Hepatocyte (in vitro differentiated cells): Measurements from ENCODE around the gene HSPBAP1.

Experiments
- EZH2 ChIP-seq: fragments of 200-600 bp; sonication (generic); IDR thresholded peaks from 2 replicates; pipeline ENCODE4 v1.6.1; 2016; ENCODE audit warnings: antibody characterized with exemption, mild to moderate bottlenecking, borderline replicate concordance
- EZH2phosphoT487 ChIP-seq: fragments of 200-600 bp; sonication (generic); IDR thresholded peaks from one replicate; pipeline ENCODE4 v1.6.1; 2018; ENCODE audit warnings: antibody characterized with exemption, mild to moderate bottlenecking, low read depth, moderate library complexity; ENCODE audit not compliant: unreplicated experiment, severe bottlenecking
- TF ChIP-seq, protein P1 (sequence below): fragments of 200-600 bp; sonication (generic); IDR thresholded peaks from 2 replicates; pipeline ENCODE4 v1.5.1; 2016; ENCODE audit warnings: antibody characterized with exemption, mild to moderate bottlenecking; ENCODE audit not compliant: poor library complexity

- TF ChIP-seq, protein P1, sequence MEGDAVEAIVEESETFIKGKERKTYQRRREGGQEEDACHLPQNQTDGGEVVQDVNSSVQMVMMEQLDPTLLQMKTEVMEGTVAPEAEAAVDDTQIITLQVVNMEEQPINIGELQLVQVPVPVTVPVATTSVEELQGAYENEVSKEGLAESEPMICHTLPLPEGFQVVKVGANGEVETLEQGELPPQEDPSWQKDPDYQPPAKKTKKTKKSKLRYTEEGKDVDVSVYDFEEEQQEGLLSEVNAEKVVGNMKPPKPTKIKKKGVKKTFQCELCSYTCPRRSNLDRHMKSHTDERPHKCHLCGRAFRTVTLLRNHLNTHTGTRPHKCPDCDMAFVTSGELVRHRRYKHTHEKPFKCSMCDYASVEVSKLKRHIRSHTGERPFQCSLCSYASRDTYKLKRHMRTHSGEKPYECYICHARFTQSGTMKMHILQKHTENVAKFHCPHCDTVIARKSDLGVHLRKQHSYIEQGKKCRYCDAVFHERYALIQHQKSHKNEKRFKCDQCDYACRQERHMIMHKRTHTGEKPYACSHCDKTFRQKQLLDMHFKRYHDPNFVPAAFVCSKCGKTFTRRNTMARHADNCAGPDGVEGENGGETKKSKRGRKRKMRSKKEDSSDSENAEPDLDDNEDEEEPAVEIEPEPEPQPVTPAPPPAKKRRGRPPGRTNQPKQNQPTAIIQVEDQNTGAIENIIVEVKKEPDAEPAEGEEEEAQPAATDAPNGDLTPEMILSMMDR = no peak
- TF ChIP-seq EZH2phosphoT487 = no peak
- no peak for TF ChIP-seq EZH2
Observed at GRCh38 chr3:122695927-122696561, 97.6 kb downstream of the HSPBAP1 start.
